GM12878 (cell line): Measurements from ENCODE around the gene RAPGEF1. TPM values are rescaled to one million over a fixed set of nuclear protein-coding genes. Genes with fewer than 3 reads are reported as not detected.

ENCODE experiments used
- ATAC-seq: fragments of 200-7000 bp; cut with Tn5 transposase; 3 replicates; pipeline ENCODE4 v1.9.1; 2020; ENCODE audit warnings: mild to moderate bottlenecking, moderate library complexity
- BruUV-seq: library from RNA; stranded (reverse); fragments of 400-500 nt; replicated peaks from 2 replicates; lab custom pipeline; 2021; lab: Mats Ljungman, UMichigan
- CTCF ChIA-PET: fragments of 300-600 bp; sonication (Branson Sonifier 250); formaldehyde crosslinking; extraction: SDS; loops from one replicate; lab custom pipeline; 2021; ENCODE audit warnings: inconsistent platforms; lab: Yijun Ruan, JAX
- POLR2A ChIA-PET: fragments of 350-600 bp; formaldehyde crosslinking; extraction: SDS; loops from one replicate; lab custom pipeline; 2021; ENCODE audit warnings: inconsistent platforms; lab: Charles Lee
- RAD21 ChIA-PET: fragments of 300-600 bp; sonication (Branson Sonifier 250); formaldehyde crosslinking; loops from one replicate; lab custom pipeline; 2023; ENCODE audit warnings: antibody characterized with exemption; ENCODE audit not compliant: unreplicated experiment; lab: Charles Lee
- SMC1A ChIA-PET: fragments of 300-600 bp; sonication (Branson Sonifier 250); formaldehyde crosslinking; loops from one replicate; lab custom pipeline; 2023; ENCODE audit not compliant: unreplicated experiment, uncharacterized antibody; lab: Charles Lee
- DNase-seq: peaks from one replicate; pipeline ENCODE4 v3.0.0-alpha.2; 2011; ENCODE audit warnings: low read depth, low spot score
- FAIRE-seq: peaks from 3 replicates; lab custom pipeline; 2011; peaks lifted over from hg19 to GRCh38; lab: Jason Lieb, UNC
- H2AFZ ChIP-seq: 2 replicates; pipeline ENCODE4 v1.6.0; 2011; ENCODE audit warnings: low read depth, low read length, control low read depth; ENCODE audit not compliant: control insufficient read depth
- H3K27ac ChIP-seq: 2 replicates; pipeline ENCODE4 v1.5.1; 2011; ENCODE audit warnings: control low read depth; ENCODE audit not compliant: control insufficient read depth, insufficient read depth
- H3K27me3 ChIP-seq, 2 experiments: replicated peaks in 1 of 2; 2 replicates each; pipeline versions ENCODE4 v1.6.0 to v1.6.1; 2011; ENCODE audit warnings: low read length in 1 of 2; ENCODE audit not compliant: control insufficient read depth in 2 of 2, insufficient read depth in 2 of 2
- H3K36me3 ChIP-seq, 2 experiments: 2 replicates each; pipeline ENCODE4 v1.5.1; 2011; ENCODE audit warnings: low read length in 1 of 2; ENCODE audit not compliant: control insufficient read depth in 2 of 2, insufficient read depth in 2 of 2
- H3K4me1 ChIP-seq: 2 replicates; pipeline ENCODE4 v1.6.1; 2011; ENCODE audit warnings: mild to moderate bottlenecking, low read length, moderate library complexity, mixed read lengths; ENCODE audit not compliant: control insufficient read depth, insufficient read depth
- H3K4me2 ChIP-seq: 2 replicates; pipeline ENCODE4 v1.6.0; 2011; ENCODE audit warnings: control low read depth; ENCODE audit not compliant: control insufficient read depth, insufficient read depth
- H3K4me3 ChIP-seq: fragments of 200-600 bp; sonication (generic); 2 replicates; pipeline ENCODE4 v1.5.1; 2016
- H3K79me2 ChIP-seq: 2 replicates; pipeline ENCODE4 v1.6.0; 2011; ENCODE audit warnings: low read length; ENCODE audit not compliant: control insufficient read depth, insufficient read depth
- H3K9ac ChIP-seq: 2 replicates; pipeline ENCODE4 v1.8.0; 2011; ENCODE audit warnings: low read length, control low read depth, mixed read lengths; ENCODE audit not compliant: control insufficient read depth, insufficient read depth
- H3K9me3 ChIP-seq: replicated peaks from 3 replicates; pipeline ENCODE4 v1.5.1; 2011; ENCODE audit warnings: mild to moderate bottlenecking, low read length; ENCODE audit not compliant: control insufficient read depth, insufficient read depth
- H4K20me1 ChIP-seq: 2 replicates; pipeline ENCODE4 v1.6.0; 2011; ENCODE audit not compliant: control insufficient read depth, insufficient read depth
- BCL11A ChIP-seq: IDR thresholded peaks from 2 replicates; pipeline ENCODE4 v1.6.1; 2011; ENCODE audit warnings: low read depth, low read length
- BMI1 ChIP-seq: fragments of 450-650 bp; IDR thresholded peaks from 2 replicates; pipeline ENCODE4 v1.6.1; 2016; ENCODE audit warnings: mild to moderate bottlenecking, moderate library complexity, borderline replicate concordance
- DPF2 ChIP-seq: fragments of 450-650 bp; IDR thresholded peaks from 2 replicates; pipeline ENCODE4 v1.6.1; 2017; ENCODE audit warnings: mild to moderate bottlenecking
- EGR1 ChIP-seq, 2 experiments: IDR thresholded peaks; 1 replicate in 1 of 2; 2 replicates in 1 of 2; pipeline ENCODE4 v1.6.1; 2011 to 2012; ENCODE audit warnings: low read depth in 2 of 2, low read length in 2 of 2, borderline replicate concordance in 1 of 2, mild to moderate bottlenecking in 1 of 2, moderate library complexity in 1 of 2
- HCFC1 ChIP-seq: fragments of 150-350 bp; IDR thresholded peaks from 2 replicates; pipeline ENCODE4 v1.6.1; 2014; ENCODE audit warnings: low read length
- MYC ChIP-seq: IDR thresholded peaks from 2 replicates; pipeline ENCODE4 v1.6.1; 2011; ENCODE audit warnings: mild to moderate bottlenecking, low read length, moderate library complexity, inconsistent platforms; ENCODE audit not compliant: insufficient read depth, insufficient replicate concordance, insufficient read length, severe bottlenecking
- NR2F1 ChIP-seq: fragments of 450-650 bp; conservative IDR thresholded peaks from 2 replicates; pipeline ENCODE4 v1.6.1; 2017; ENCODE audit warnings: mild to moderate bottlenecking
- PML ChIP-seq: IDR thresholded peaks from 2 replicates; pipeline ENCODE4 v1.6.1; 2012; ENCODE audit warnings: low read length, inconsistent platforms
- RAD21 ChIP-seq: IDR thresholded peaks from 2 replicates; pipeline ENCODE4 v1.6.1; 2011; ENCODE audit warnings: mild to moderate bottlenecking, low read depth, low read length, moderate library complexity; ENCODE audit not compliant: insufficient read depth
- RBBP5 ChIP-seq: fragments of 200-600 bp; sonication (generic); conservative IDR thresholded peaks from 2 replicates; pipeline ENCODE4 v1.6.1; 2016
- REST ChIP-seq: IDR thresholded peaks from 2 replicates; pipeline ENCODE4 v1.6.1; 2012; ENCODE audit warnings: mild to moderate bottlenecking, low read depth, low read length
- RFX5 ChIP-seq: IDR thresholded peaks from 2 replicates; pipeline ENCODE4 v1.6.1; 2011; ENCODE audit warnings: low read depth, low read length, improper control_type of control experiment
- SIN3A ChIP-seq: IDR thresholded peaks from 2 replicates; pipeline ENCODE4 v1.6.1; 2012; ENCODE audit warnings: low read depth, low read length, improper control_type of control experiment
- SMARCA5 ChIP-seq: fragments of 450-650 bp; IDR thresholded peaks from 2 replicates; pipeline ENCODE4 v1.6.1; 2017; ENCODE audit warnings: mild to moderate bottlenecking
- SP1 ChIP-seq: IDR thresholded peaks from one replicate; pipeline ENCODE4 v1.6.1; 2011; ENCODE audit warnings: low read depth, low read length
- SREBF1 ChIP-seq: IDR thresholded peaks from 2 replicates; pipeline ENCODE4 v1.6.1; 2012; ENCODE audit warnings: mild to moderate bottlenecking, low read length
- SUZ12 ChIP-seq: fragments of 200-600 bp; sonication (generic); IDR thresholded peaks from one replicate; pipeline ENCODE4 v1.6.1; 2018; ENCODE audit warnings: antibody characterized with exemption, mild to moderate bottlenecking; ENCODE audit not compliant: unreplicated experiment
- TAF1 ChIP-seq: IDR thresholded peaks from 2 replicates; pipeline ENCODE4 v1.6.1; 2011; ENCODE audit warnings: mild to moderate bottlenecking, low read depth, low read length, borderline replicate concordance
- ZNF207 ChIP-seq: fragments of 450-650 bp; IDR thresholded peaks from 2 replicates; pipeline ENCODE4 v1.6.1; 2014; ENCODE audit warnings: antibody characterized with exemption, mild to moderate bottlenecking, borderline replicate concordance
- WGBS: methylation state at CpG from one replicate; pipeline ENCODE4 v1.1.6; 2016; ENCODE audit warnings: low lambda C conversion rate; ENCODE audit not compliant: insufficient replicate concordance, insufficient coverage; ENCODE audit errors: missing lambda C conversion rate; 5-methylcytosine and 5-hydroxymethylcytosine counted together
- in situ Hi-C: fragments of 300-500 bp; cut with MboI; formaldehyde crosslinking; loops from 9 replicates; pipeline ENCODE4 v1.14.3; 2018; ENCODE audit warnings: mixed read lengths
- intact Hi-C: fragments of 100-400 bp; cut with micrococcal nuclease; formaldehyde crosslinking; loops from one replicate; pipeline ENCODE4 v1.14.2; 2022; ENCODE audit not compliant: unreplicated experiment
- polyA plus RNA-seq, 11 experiments: library from polyadenylated mRNA; depleted of rRNA in 4 of 11; unstranded in 6 of 11; stranded (reverse) in 5 of 11; fragments of >200 nt; fragmentation: Nextera tagmentation in 4 of 11; fragmentation: Illumina TruSeq in 1 of 11; extraction: Ambion mirVana in 4 of 11; extraction: Trizol in 1 of 11; gene quantifications; 1 replicate in 1 of 11; 2 replicates in 10 of 11; pipeline versions ENCODE4 v1.2.1 to v1.2.3, GENCODE V29; 2011 to 2016; ENCODE audit warnings: inconsistent platforms in 2 of 11, missing spikeins in 2 of 11, low read depth in 1 of 11
- total RNA-seq, 4 experiments: library from RNA; depleted of rRNA in 3 of 4; stranded (reverse); fragments of >200 nt in 3 of 4; fragmentation: Illumina TruSeq in 1 of 4; extraction: Trizol in 1 of 4; gene quantifications; 2 replicates each; pipeline versions ENCODE4 v1.2.1 to v1.2.3, GENCODE V29; 2013 to 2021

Gene RAPGEF1
- total and polyA plus RNA-seq, 10 of the 15 experiments (the other 5 are each of a cell fraction or from before 2014, with no cell fraction given), result 0.42 to 113 (median 45.9) TPM

- POLR2A ChIA-PET, result interaction anchor here (0.5 kb wide), 1 partner anchor 662 kb away, joined by 9 read pairs; no protein-coding TSS in a partner anchor
- Histone ChIP-seq H3K4me1 (peaks cover 4% of the 10 kb centered on the region), H3K4me2 (no peak overlapping the region), H3K9me3 (no peaks in the 10 kb centered on the region), H2AFZ (no peak overlapping the region), H3K27me3 (no peaks in the 10 kb centered on the region), H3K79me2 (peaks cover 11% of the 10 kb centered on the region), H3K9ac (no peak overlapping the region), H3K4me3 (no peak overlapping the region), H4K20me1 (no peaks in the 10 kb centered on the region), H3K27ac (no peak overlapping the region), H3K36me3 (peaks cover 9 to 11% of the 10 kb centered on the region in 2 experiments)
- FAIRE-seq (no peak), ATAC-seq (no peak), DNase-seq (no peak)
- no TSS peak for BruUV-seq
- SMC1A ChIA-PET, result no interaction called here
- in situ Hi-C loops (no loop called here), intact Hi-C loops (no loop called here)
- 98% methylated on average over 7 of the region's 7 CpGs for WGBS
- TF ChIP-seq NR2F1 (no peak), PML (no peak), SUZ12 (no peak), HCFC1 (no peak), RFX5 (no peak), SREBF1 (no peak), RBBP5 (no peak), ZNF207 (no peak), EGR1 (IDR thresholded peaks at IDR 0.05; ENCODE audit: borderline replicate concordance in 1 of 2, low read depth in 2 of 2, low read length in 2 of 2) (no peak), BMI1 (no peak), BCL11A (no peak), RAD21 (no peak), MYC (no peak), REST (no peak), SIN3A (no peak), SP1 (no peak), SMARCA5 (no peak), TAF1 (no peak), DPF2 (no peak)
- RAD21 ChIA-PET, result no interaction called here
- CTCF ChIA-PET, result no interaction called here
These were observed 211.7 kb downstream of the RAPGEF1 start for GRCh38 chr9:131528186-131528585.
